Skeletal muscle tissue (tissue), 4 donors: ENCODE data around the gene JAKMIP2. TPM values are rescaled to one million over a fixed set of nuclear protein-coding genes. Genes with fewer than 3 reads are reported as not detected.
"Not testable (repeated sequence)": the region's sequence is repeated elsewhere in the genome, so short reads cannot be mapped to it uniquely, and the experiment has no call there.

ENCODE experiments used
- H3K27ac ChIP-seq: one replicate; pipeline ENCODE4 v1.7.0; 2013; ENCODE audit warnings: mild to moderate bottlenecking, low read depth, low read length, inconsistent platforms
- H3K27me3 ChIP-seq, 3 donors: one replicate each; pipeline ENCODE4 v1.7.0; 2013; ENCODE audit warnings: low read length in 3 of 3; ENCODE audit not compliant: control insufficient read depth in 3 of 3, insufficient read depth in 3 of 3
- H3K36me3 ChIP-seq, 3 donors: one replicate each; pipeline ENCODE4 v1.7.0; 2013; ENCODE audit warnings: low read length in 3 of 3; ENCODE audit not compliant: control insufficient read depth in 3 of 3, insufficient read depth in 3 of 3
- H3K4me1 ChIP-seq, 3 donors: one replicate each; pipeline ENCODE4 v1.7.0; 2013; ENCODE audit warnings: low read length in 3 of 3, mild to moderate bottlenecking in 3 of 3; ENCODE audit not compliant: control insufficient read depth in 3 of 3, insufficient read depth in 3 of 3
- H3K4me3 ChIP-seq, 3 donors: one replicate each; pipeline ENCODE4 v1.7.0; 2013; ENCODE audit warnings: low read length in 3 of 3
- H3K9ac ChIP-seq, 3 donors: one replicate each; pipeline ENCODE4 v1.7.0; 2013; ENCODE audit warnings: low read length in 3 of 3, mild to moderate bottlenecking in 3 of 3, moderate library complexity in 2 of 3, low read depth in 1 of 3
- H3K9me3 ChIP-seq, 3 donors: one replicate each; pipeline ENCODE4 v1.7.0; 2013; ENCODE audit warnings: low read length in 3 of 3; ENCODE audit not compliant: control insufficient read depth in 3 of 3
- total RNA-seq: library from RNA; depleted of rRNA; stranded (reverse); fragments of >200 nt; gene quantifications from one replicate; pipeline ENCODE4 v1.2.3, GENCODE V29; 2014
- donor health status: Osteomylitis.

Gene JAKMIP2
- total RNA-seq, 1 donor from 2014 or later: 0.52 TPM

DNA sequence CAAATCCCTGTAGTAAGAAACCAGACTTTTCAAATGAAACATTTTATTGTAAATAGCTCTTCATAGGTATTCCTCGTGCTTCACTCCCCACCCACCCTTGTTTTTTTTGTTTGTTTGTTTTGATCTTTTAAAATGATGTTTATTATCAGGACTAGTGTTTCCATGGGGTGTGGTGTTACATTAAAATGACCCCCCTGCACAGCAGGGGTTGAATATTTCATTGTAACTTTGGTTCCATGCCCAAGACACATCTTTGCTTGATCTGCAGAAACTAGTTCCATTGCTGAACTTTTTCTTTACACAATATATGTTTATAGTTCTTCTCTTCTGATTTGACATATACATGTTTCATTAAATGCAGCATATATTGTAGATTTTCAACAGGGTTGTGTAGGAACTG lies 191.4 kb downstream of the JAKMIP2 start:
- H3K4me1 ChIP-seq: peaks cover 0 to 4% (median 0%) of the 10 kb centered on the region in 3 donors
- H3K36me3 ChIP-seq: no peaks in the 10 kb centered on the region
- H3K4me3 ChIP-seq: no peak overlapping the region
- H3K9ac ChIP-seq: no peak overlapping the region
- no peak overlapping the region for H3K27ac ChIP-seq
- H3K27me3 ChIP-seq: no peaks in the 10 kb centered on the region
- H3K9me3 ChIP-seq: no peaks in the 10 kb centered on the region

GRCh38 chr5:147590096-147590495 lies 192.4 kb downstream of the JAKMIP2 start:
- H3K27me3 ChIP-seq: no peaks in the 10 kb centered on the region
- H3K4me3 ChIP-seq: no peak overlapping the region
- peaks cover 0 to 4% (median 0%) of the 10 kb centered on the region in 3 donors for H3K4me1 ChIP-seq
- no peaks in the 10 kb centered on the region for H3K9me3 ChIP-seq
- no peaks in the 10 kb centered on the region for H3K36me3 ChIP-seq
- H3K27ac ChIP-seq: no peak overlapping the region
- H3K9ac ChIP-seq: no peak overlapping the region

DNA sequence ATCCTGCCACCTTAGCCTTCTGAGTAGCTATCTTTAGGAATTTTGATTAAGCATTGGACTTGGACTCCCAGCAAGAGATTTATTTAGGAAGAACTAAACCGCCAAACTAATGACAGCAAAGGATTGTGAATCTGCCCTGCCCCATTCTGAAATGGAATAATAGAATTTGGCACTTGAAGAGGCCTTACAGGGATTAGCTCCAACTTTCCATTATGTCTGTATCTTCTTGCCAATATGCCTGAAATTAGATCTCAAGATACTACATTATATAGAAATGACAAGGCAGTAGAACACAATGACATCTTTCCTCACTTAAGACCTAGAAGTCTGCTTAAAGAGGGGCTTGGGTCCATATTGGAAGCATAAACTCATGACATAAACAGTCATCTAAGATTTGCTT lies 195.7 kb downstream of the JAKMIP2 start:
- Histone ChIP-seq H3K4me1 (peaks cover 0 to 4% (median 0%) of the 10 kb centered on the region in 3 donors), H3K9ac (no peak overlapping the region), H3K36me3 (no peaks in the 10 kb centered on the region), H3K4me3 (no peak overlapping the region), H3K27me3 (no peaks in the 10 kb centered on the region), H3K27ac (no peak overlapping the region), H3K9me3 (no peaks in the 10 kb centered on the region)

DNA sequence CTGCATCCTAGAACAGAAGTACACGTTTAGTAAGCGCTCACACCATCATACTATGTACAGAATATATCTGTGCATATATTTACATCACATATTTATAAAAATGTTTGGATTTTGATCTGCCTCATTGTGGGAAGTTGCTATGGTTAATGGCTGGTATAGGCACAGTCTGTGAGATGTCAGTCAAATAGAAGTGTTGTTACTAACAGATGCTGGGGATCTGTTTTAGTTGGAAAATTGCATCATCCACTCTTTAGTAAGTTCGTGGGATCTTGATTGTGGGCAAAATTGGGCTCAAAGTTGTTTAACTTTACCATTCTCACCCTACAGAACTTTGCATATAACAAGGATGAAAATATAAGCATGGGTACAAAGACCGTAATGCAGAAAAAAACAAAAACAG lies 196.3 kb downstream of the JAKMIP2 start:
- H3K36me3 ChIP-seq: no peaks in the 10 kb centered on the region
- H3K9me3 ChIP-seq: no peaks in the 10 kb centered on the region
- H3K9ac ChIP-seq: no peak overlapping the region
- H3K27ac ChIP-seq: no peak overlapping the region
- H3K4me1 ChIP-seq: peaks cover 0 to 4% (median 0%) of the 10 kb centered on the region in 3 donors
- no peak overlapping the region for H3K4me3 ChIP-seq
- no peaks in the 10 kb centered on the region for H3K27me3 ChIP-seq

- not testable (repeated sequence) for H3K36me3 ChIP-seq, H3K27me3 ChIP-seq, H3K27ac ChIP-seq, H3K4me3 ChIP-seq, H3K4me1 ChIP-seq, H3K9ac ChIP-seq, H3K9me3 ChIP-seq
Measured at GRCh38 chr5:147582272-147582671, 200.3 kb downstream of the JAKMIP2 start.

DNA sequence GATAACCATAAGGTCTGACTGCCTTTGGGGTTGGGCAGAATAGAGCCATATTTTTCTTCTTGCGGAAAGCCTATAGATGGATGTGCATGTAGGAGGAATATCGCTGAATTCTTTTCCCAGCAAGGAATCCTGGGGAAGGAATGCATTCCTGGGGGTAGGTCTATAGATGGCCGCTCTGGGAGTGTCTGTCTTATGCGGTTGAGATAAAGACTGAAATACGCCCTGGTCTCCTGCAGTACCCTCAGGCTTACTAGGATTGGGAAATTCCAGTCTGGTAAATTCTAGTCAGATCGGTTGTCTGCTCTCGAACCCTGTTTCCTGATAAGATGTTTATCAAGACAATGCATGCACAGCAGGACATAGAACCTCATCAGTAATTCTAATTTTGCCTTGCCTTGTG lies 202.1 kb downstream of the JAKMIP2 start:
- H3K4me1 ChIP-seq, H3K27me3 ChIP-seq, H3K9me3 ChIP-seq, H3K36me3 ChIP-seq, H3K4me3 ChIP-seq, H3K27ac ChIP-seq, H3K9ac ChIP-seq: not testable (repeated sequence)

DNA sequence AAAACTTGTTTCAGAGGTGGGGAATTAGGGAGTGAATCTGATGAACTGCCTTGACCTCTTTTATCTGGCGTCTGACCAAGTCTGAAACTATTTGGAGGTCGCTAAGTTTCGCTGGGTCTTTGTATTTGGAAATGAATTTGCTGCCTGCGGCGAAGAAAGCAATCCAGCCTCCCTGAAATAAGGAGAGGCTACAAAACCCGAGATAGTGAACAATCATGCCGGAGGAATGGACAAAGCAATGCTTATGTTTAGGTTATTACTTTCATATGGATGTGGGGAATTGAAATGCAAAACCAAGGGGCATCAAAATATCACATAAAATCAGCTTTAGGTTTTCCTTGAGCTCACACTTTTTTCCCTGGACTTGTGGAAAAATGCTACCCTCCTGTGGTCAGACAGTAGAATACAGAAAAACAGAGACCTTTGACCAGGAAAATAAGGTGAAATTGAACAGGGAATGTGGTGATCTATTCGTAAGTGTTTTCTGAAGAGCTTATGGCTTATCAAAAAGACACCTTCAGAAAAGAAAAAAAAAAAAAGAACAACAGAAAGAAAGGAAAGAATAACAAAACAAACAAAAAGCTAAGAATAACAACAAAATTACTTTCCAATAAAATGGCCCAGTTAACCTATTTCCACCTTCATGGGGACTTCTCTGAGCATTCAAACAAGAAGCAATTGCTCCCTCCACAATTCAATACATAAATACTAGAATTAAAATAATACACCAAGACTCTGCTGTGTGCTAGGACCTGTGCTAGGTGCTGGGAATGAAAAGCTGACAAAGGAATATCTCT lies 204.1 kb downstream of the JAKMIP2 start:
- no peaks in the 10 kb centered on the region for H3K4me1 ChIP-seq
- peaks cover 0 to 2% (median 0%) of the 10 kb centered on the region in 3 donors for H3K9me3 ChIP-seq
- no peak overlapping the region for H3K9ac ChIP-seq
- H3K4me3 ChIP-seq: no peak overlapping the region
- no peaks in the 10 kb centered on the region for H3K27me3 ChIP-seq
- no peak overlapping the region for H3K27ac ChIP-seq
- H3K36me3 ChIP-seq: no peaks in the 10 kb centered on the region

- no peaks in the 10 kb centered on the region for H3K4me1 ChIP-seq
- H3K27ac ChIP-seq: no peak overlapping the region
- H3K4me3 ChIP-seq: no peak overlapping the region
- no peak overlapping the region for H3K9ac ChIP-seq
- no peaks in the 10 kb centered on the region for H3K36me3 ChIP-seq
- peaks cover 0 to 2% (median 0%) of the 10 kb centered on the region in 3 donors for H3K9me3 ChIP-seq
- H3K27me3 ChIP-seq: no peaks in the 10 kb centered on the region
Measured at GRCh38 chr5:147576646-147577535, 205.6 kb downstream of the JAKMIP2 start.

DNA sequence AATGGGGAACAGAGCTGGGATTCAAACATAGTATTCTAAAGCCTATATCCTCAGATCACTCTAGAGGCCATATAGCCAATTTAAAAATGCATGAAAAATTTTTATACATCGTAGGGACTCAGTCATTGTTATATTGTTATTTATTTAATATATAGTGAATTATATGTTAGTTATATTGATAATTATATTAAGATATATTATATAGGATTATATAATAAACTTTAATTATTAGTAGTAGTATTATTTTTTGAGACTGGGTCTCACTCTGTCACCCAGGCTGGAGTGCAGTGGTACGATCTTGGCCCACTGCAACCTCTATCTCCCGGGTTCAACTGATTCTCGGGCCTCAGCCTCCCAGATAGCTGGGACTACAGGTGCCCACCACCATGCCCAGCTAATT lies 206.9 kb downstream of the JAKMIP2 start:
- H3K9me3 ChIP-seq: peaks cover 0 to 2% (median 0%) of the 10 kb centered on the region in 3 donors

GRCh38 chr5:147573211-147573610 lies 209.3 kb downstream of the JAKMIP2 start:
- no peaks in the 10 kb centered on the region for H3K27me3 ChIP-seq

More for the DNA sequence above, 206.9 kb downstream of the JAKMIP2 start:
- Histone ChIP-seq H3K36me3 (no peaks in the 10 kb centered on the region), H3K9ac (no peak overlapping the region), H3K27ac (no peak overlapping the region), H3K4me1 (no peaks in the 10 kb centered on the region), H3K27me3 (no peaks in the 10 kb centered on the region), H3K4me3 (no peak overlapping the region)

More at GRCh38 chr5:147573211-147573610, 209.3 kb downstream of the JAKMIP2 start:
- H3K36me3 ChIP-seq: no peaks in the 10 kb centered on the region
- H3K27ac ChIP-seq: no peak overlapping the region
- no peaks in the 10 kb centered on the region for H3K9me3 ChIP-seq
- H3K4me3 ChIP-seq: no peak overlapping the region
- H3K4me1 ChIP-seq: no peaks in the 10 kb centered on the region
- no peak overlapping the region for H3K9ac ChIP-seq
